Measurements from ENCODE around the gene SPATA19. TPM values are rescaled to one million over a fixed set of nuclear protein-coding genes. Genes with fewer than 3 reads are reported as not detected.

The SPATA19 gene
- total and polyA plus RNA-seq, 2 experiments from 2014 or later = not detected

GRCh38 chr11:133810766-133811165 is 34.5 kb downstream of the SPATA19 start (continued):
- TF ChIP-seq ZNF462 (CRISPR knock-in tag; IDR thresholded peaks at IDR 0.05) = no peak
- TF ChIP-seq JUNB (IDR thresholded peaks at IDR 0.05; ENCODE audit: unreplicated experiment) = no peak
- TF ChIP-seq POLR2AphosphoS5 (IDR thresholded peaks at IDR 0.05; ENCODE audit: low read depth) = no peak
- TF ChIP-seq ZNF114 (CRISPR knock-in tag; IDR thresholded peaks at IDR 0.05) = no peak
- TF ChIP-seq CREB1 (CRISPR knock-in tag; IDR thresholded peaks at IDR 0.05; ENCODE audit: low read depth) = no peak
- no peak for TF ChIP-seq ETS1 (IDR thresholded peaks at IDR 0.05)
- TF ChIP-seq EZH2phosphoT487 (IDR thresholded peaks at IDR 0.05; ENCODE audit: unreplicated experiment) = no peak
- no peak for TF ChIP-seq CTCF (conservative IDR thresholded peaks at IDR 0.05; ENCODE audit: low read depth in 2 of 2)
- TF ChIP-seq EZH2 (IDR thresholded peaks at IDR 0.05; ENCODE audit: low read depth, unreplicated experiment) = no peak
- TF ChIP-seq STAT1 (IDR thresholded peaks at IDR 0.05; ENCODE audit: unreplicated experiment) = no peak
